T-cell (primary cell): ENCODE results near the gene RNF180. TPM values are rescaled to one million over a fixed set of nuclear protein-coding genes. Genes with fewer than 3 reads are reported as not detected.
A peak's percentile ranks its signal among the peaks of the same experiment; 100 is the strongest.

Experiments
- ATAC-seq, 4 experiments: fragments of 200-7000 bp in 3 of 4; fragments of 150-1000 bp in 1 of 4; cut with Tn5 transposase; replicated peaks in 1 of 4; 1 replicate in 3 of 4; 2 replicates in 1 of 4; pipeline ENCODE4 v1.10.0; 2021; ENCODE audit warnings: moderate library complexity in 3 of 4, mild to moderate bottlenecking in 2 of 4, moderate number of reproducible peaks in 1 of 4
- CTCF ChIA-PET, 2 donors: fragments of 300-600 bp; sonication (Branson Sonifier 250); formaldehyde crosslinking; loops; one replicate each; lab custom pipeline; 2022; ENCODE audit warnings: antibody characterized with exemption in 2 of 2; lab: Charles Lee
- POLR2A ChIA-PET, 2 donors: fragments of 300-600 bp; sonication (Branson Sonifier 250); formaldehyde crosslinking; loops; one replicate each; lab custom pipeline; 2022; ENCODE audit warnings: antibody characterized with exemption in 2 of 2; lab: Charles Lee
- DNase-seq, 35 experiments: peaks; one replicate each; pipeline versions ENCODE4 v3.0.0 to v3.0.0-alpha.2; 2013 to 2023
- H3K27ac ChIP-seq: one replicate; pipeline ENCODE4 v1.5.1; 2013; ENCODE audit warnings: low read length
- H3K27me3 ChIP-seq, 2 experiments: replicated peaks in 1 of 2; 1 replicate in 1 of 2; 2 replicates in 1 of 2; pipeline versions ENCODE4 v1.6.1 to v1.7.0; 2013; ENCODE audit warnings: low read length in 1 of 2, mixed read lengths in 1 of 2; ENCODE audit not compliant: control insufficient read depth in 2 of 2, insufficient read depth in 2 of 2; ENCODE audit errors: extremely low read depth in 1 of 2
- H3K36me3 ChIP-seq, 2 donors: 1 replicate in 1 of 2; 2 replicates in 1 of 2; pipeline versions ENCODE4 v1.6.1 to v1.7.0; 2013; ENCODE audit warnings: low read length in 1 of 2; ENCODE audit not compliant: control insufficient read depth in 2 of 2, insufficient read depth in 1 of 2; ENCODE audit errors: extremely low read depth in 1 of 2
- H3K4me1 ChIP-seq, 2 experiments: 1 replicate in 1 of 2; 2 replicates in 1 of 2; pipeline versions ENCODE4 v1.6.1 to v1.7.0; 2013; ENCODE audit warnings: low read length in 2 of 2, mixed read lengths in 1 of 2; ENCODE audit not compliant: insufficient read depth in 2 of 2, control insufficient read depth in 1 of 2; ENCODE audit errors: extremely low read depth in 1 of 2
- H3K4me3 ChIP-seq, 2 donors: 1 replicate in 1 of 2; 2 replicates in 1 of 2; pipeline versions ENCODE4 v1.5.1 to v1.7.0; 2013; ENCODE audit warnings: mild to moderate bottlenecking in 2 of 2, low read length in 1 of 2, moderate library complexity in 1 of 2; ENCODE audit not compliant: control insufficient read depth in 1 of 2; ENCODE audit errors: extremely low read depth in 1 of 2
- H3K9me3 ChIP-seq: 2 replicates; pipeline ENCODE4 v1.7.0; 2013
- H3K27ac Mint-ChIP-seq, 2 donors: one replicate each; pipeline ENCODE4 v1.8.0; 2020 to 2021; ENCODE audit warnings: mild to moderate bottlenecking in 2 of 2, mixed read lengths in 2 of 2
- H3K27me3 Mint-ChIP-seq, 2 donors: one replicate each; pipeline ENCODE4 v1.8.0; 2021 to 2022; ENCODE audit warnings: mixed read lengths in 2 of 2
- H3K36me3 Mint-ChIP-seq: one replicate; pipeline ENCODE4 v1.8.0; 2021; ENCODE audit warnings: mixed read lengths
- H3K4me1 Mint-ChIP-seq, 3 donors: one replicate each; pipeline ENCODE4 v1.8.0; 2020 to 2022; ENCODE audit warnings: mixed read lengths in 3 of 3, mild to moderate bottlenecking in 1 of 3
- H3K4me3 Mint-ChIP-seq, 3 donors: one replicate each; pipeline ENCODE4 v1.8.0; 2020 to 2022; ENCODE audit warnings: mild to moderate bottlenecking in 3 of 3, mixed read lengths in 3 of 3, moderate library complexity in 3 of 3
- H3K9me3 Mint-ChIP-seq, 3 donors: one replicate each; pipeline ENCODE4 v1.8.0; 2020 to 2022; ENCODE audit warnings: mixed read lengths in 3 of 3
- WGBS: methylation state at CpG from one replicate; pipeline ENCODE4 v1.1.5; 2013; ENCODE audit warnings: missing lambda C conversion rate; ENCODE audit not compliant: insufficient coverage; 5-methylcytosine and 5-hydroxymethylcytosine counted together
- total RNA-seq, 35 experiments: library from RNA in 6 of 35; stranded (reverse) in 6 of 35; fragments of 120-200 nt in 1 of 35; gene quantifications; one replicate each; pipeline versions ENCODE4 v1.2.1 to v1.2.4 and lab custom pipeline; 2013 to 2026

Gene RNF180, protein sequence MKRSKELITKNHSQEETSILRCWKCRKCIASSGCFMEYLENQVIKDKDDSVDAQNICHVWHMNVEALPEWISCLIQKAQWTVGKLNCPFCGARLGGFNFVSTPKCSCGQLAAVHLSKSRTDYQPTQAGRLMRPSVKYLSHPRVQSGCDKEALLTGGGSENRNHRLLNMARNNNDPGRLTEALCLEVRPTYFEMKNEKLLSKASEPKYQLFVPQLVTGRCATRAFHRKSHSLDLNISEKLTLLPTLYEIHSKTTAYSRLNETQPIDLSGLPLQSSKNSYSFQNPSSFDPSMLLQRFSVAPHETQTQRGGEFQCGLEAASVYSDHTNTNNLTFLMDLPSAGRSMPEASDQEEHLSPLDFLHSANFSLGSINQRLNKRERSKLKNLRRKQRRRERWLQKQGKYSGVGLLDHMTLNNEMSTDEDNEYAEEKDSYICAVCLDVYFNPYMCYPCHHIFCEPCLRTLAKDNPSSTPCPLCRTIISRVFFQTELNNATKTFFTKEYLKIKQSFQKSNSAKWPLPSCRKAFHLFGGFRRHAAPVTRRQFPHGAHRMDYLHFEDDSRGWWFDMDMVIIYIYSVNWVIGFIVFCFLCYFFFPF
- not detected for total RNA-seq
- not detected for total RNA-seq (2013)
- total RNA-seq (lab: John Stamatoyannopoulos, UW) = 0 to 0.12 (median 0) reads per million in 29 experiments

DNA sequence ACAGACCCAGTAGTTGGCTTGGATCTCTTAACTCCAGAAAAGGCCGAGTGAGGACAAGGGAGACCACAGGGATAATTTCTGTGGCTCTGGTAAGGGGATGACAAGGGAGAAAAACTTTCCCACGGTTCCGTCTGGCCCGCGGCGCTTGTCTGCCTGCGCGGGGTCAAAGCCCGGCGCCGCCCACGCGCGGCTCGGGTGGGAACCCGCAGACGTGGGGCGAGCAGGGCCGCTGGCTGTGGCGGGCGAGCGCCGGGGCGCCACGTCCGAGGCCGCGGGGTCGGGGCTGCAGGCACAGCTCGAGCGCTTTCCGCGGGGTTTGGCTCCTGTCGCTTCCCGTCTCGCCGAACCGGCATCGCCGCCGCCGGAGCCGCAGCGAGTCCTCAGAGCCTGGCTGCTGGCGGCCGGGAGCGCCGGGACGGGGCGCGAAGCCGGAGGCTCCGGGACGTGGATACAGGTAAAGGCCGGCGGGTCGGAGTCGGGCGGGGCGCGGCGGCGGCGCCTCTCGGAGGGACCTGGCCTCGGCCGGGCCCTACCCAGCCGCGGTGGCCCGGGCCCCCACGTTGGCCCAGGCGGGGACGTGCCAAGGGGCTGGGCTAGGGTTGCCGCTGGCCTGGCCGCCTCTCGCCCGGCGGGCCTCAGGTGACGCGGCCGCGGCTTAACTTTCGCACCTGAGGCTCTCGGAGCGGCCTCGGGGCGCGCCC is at the start of gene RNF180:
Gene RNF180, plus strand, starts transcription at position 344 of the 701 bp plus-strand sequence. CDS start 34,965 bp downstream, outside the sequence.
- CTCF ChIA-PET = no interaction called here
- Histone ChIP-seq H3K9me3 (no peaks in the 10 kb centered on the region), H3K27ac (no peak within 1 kb of the TSS), H3K4me1 (no peaks in the 10 kb centered on the region), H3K4me3 (no peak within 1 kb of the TSS), H3K36me3 (no peaks in the 10 kb centered on the region), H3K27me3 (peaks cover 7 to 12% of the 10 kb centered on the region in 2 experiments)
- no peak for DNase-seq
- ATAC-seq = peak in 1 of 4 experiments; percentile 13
- POLR2A ChIA-PET = no interaction called here
- 5% methylated on average over 81 of the region's 88 CpGs for WGBS
- no peak within 1 kb of the TSS for H3K27ac Mint-ChIP-seq
- H3K4me3 Mint-ChIP-seq = peak within 1 kb of the TSS in 2 of 3 donors; percentile 36 to 55
- peaks cover 0 to 8% (median 5%) of the 10 kb centered on the region in 3 donors for H3K4me1 Mint-ChIP-seq
- peaks cover 23 to 30% of the 10 kb centered on the region in 2 donors for H3K27me3 Mint-ChIP-seq
- H3K9me3 Mint-ChIP-seq = peaks cover 0 to 11% (median 6%) of the 10 kb centered on the region in 3 donors
- H3K36me3 Mint-ChIP-seq = no peaks in the 10 kb centered on the region

DNA sequence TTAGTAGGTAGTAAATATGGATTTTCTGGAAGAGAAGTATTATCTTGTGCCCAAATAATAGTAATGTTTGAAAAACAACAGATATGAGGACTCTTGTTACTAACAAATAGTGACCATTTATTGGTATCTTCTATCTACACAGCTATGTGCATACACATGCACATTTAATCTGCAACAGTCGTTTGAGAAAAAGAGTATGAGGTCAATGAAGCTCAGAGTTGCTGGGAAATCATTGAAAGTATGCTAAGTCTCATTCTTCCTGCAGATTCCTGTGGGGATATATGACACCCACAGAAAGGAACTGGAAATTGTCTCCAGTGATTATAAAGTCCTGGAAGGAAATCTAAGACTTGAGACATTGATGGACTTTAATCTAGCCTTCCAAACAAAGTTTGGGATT is 40.1 kb upstream of the RNF180 start:
- Mint-ChIP-seq H3K4me3 (no peak overlapping the region), H3K36me3 (no peaks in the 10 kb centered on the region), H3K9me3 (peaks cover 3 to 7% (median 4%) of the 10 kb centered on the region in 3 donors), H3K4me1 (no peaks in the 10 kb centered on the region), H3K27ac (no peak overlapping the region), H3K27me3 (no peaks in the 10 kb centered on the region)
- Histone ChIP-seq H3K27me3 (no peaks in the 10 kb centered on the region), H3K27ac (no peak overlapping the region), H3K36me3 (no peaks in the 10 kb centered on the region), H3K4me1 (no peaks in the 10 kb centered on the region), H3K9me3 (no peaks in the 10 kb centered on the region), H3K4me3 (no peak overlapping the region)
- CTCF ChIA-PET = no interaction called here
- ATAC-seq = no peak
- no CpG with 5 or more reads among the region's 1 CpG for whole genome bisulfite sequencing
- POLR2A ChIA-PET = no interaction called here
- no peak for DNase-seq

DNA sequence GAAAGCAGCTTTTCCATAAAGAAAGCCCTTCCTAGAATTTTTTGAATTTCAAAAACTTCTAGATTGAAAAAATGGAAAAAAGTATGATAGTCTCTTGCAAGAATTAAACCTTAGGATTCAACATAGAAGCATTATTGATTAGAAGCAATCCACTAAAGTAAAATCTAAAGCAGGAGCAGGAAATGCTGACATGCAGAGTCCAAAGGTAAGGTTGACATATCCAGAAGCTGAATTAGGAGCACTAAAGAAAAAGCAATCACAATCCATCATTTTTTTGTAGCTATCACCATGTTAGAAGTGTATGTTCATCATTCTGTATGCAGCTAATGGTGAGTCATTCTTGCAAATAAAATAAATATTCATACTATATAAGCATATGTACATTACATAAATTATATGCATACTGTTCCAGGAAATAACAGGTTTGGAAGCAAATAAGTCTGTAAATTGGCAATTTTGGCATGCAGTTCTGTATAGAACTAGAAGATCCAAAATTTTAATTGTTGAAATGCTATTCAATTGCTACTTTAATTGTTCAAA is 39.4 kb upstream of the RNF180 start:
- no peaks in the 10 kb centered on the region for H3K4me1 ChIP-seq
- peaks cover 3 to 7% (median 4%) of the 10 kb centered on the region in 3 donors for H3K9me3 Mint-ChIP-seq
- POLR2A ChIA-PET = no interaction called here

DNA sequence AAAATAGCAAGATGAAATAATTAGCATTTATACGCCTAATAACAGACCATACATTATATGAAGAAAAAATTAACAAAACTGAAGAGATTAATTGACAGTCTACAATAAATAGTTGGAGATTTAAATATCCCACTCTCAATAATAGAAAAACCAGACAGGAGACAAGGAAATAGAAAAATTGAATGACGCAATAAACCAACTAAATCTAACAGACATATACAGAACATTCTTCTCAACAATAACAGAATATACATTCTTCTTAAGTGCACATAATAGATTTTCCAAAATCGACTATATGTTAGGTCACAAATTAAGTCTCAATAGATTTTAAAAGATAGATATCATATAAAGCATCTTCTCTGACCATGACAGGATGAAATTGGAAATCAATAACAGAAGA is 25.6 kb upstream of the RNF180 start:
- peaks cover 4 to 15% (median 10%) of the 10 kb centered on the region in 3 donors for H3K9me3 Mint-ChIP-seq
- Histone ChIP-seq H3K27me3 (no peaks in the 10 kb centered on the region), H3K4me1 (no peaks in the 10 kb centered on the region), H3K4me3 (no peak overlapping the region), H3K36me3 (no peaks in the 10 kb centered on the region), H3K27ac (no peak overlapping the region), H3K9me3 (no peaks in the 10 kb centered on the region)
- H3K36me3 Mint-ChIP-seq = no peaks in the 10 kb centered on the region
- no CpG with 5 or more reads among the region's 3 CpGs for WGBS
- CTCF ChIA-PET = no interaction called here
- no peaks in the 10 kb centered on the region for H3K4me1 Mint-ChIP-seq
- ATAC-seq (no peak), DNase-seq (no peak)
- no peak overlapping the region for H3K27ac Mint-ChIP-seq
- POLR2A ChIA-PET = no interaction called here
- H3K4me3 Mint-ChIP-seq = no peak overlapping the region
- no peaks in the 10 kb centered on the region for H3K27me3 Mint-ChIP-seq

More for the DNA sequence above, 39.4 kb upstream of the RNF180 start:
- DNase-seq = no peak
- Histone ChIP-seq H3K9me3 (no peaks in the 10 kb centered on the region), H3K27ac (no peak overlapping the region), H3K27me3 (no peaks in the 10 kb centered on the region), H3K36me3 (no peaks in the 10 kb centered on the region), H3K4me3 (no peak overlapping the region)
- Mint-ChIP-seq H3K36me3 (no peaks in the 10 kb centered on the region), H3K4me1 (no peaks in the 10 kb centered on the region), H3K27me3 (no peaks in the 10 kb centered on the region), H3K27ac (no peak overlapping the region), H3K4me3 (no peak overlapping the region)
- ATAC-seq = no peak
- CTCF ChIA-PET = no interaction called here

DNA sequence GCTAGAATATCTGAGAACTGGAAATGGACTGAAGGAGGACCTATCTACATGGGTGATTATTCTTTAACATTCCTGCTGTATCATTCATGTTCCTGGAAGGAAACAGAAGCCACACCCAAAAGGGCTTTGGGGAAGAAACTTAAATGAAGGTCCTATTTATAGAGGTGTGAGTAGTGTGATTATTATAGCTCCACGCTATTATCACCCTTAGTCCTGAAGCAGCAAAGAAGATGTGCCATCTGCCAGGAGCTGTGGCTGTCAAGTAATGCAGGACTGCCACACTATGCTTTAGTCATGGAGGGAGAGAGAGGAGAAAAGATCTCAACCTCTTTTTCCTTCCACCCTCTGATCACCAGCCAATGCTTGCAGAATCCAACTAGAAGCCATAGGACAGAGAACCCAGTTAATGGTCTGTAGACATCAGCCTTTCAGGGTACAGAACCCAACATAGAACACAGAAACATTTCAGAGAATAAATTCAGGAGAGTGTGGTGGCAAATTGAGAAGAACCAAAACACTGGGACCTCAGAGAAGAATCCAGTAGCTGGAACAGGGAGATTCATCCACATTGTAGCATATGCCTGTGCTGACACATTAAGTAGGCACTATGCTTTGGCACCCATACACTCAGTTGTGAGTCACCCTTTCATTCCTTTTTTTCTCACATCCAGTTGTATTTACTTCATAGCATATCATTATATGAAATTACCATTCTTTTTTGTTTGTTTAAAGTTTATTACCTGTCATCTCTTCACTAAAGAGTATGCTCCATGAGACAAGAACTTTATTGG is 21.0 kb upstream of the RNF180 start:
- peaks cover 0 to 3% of the 10 kb centered on the region in 2 experiments for H3K27me3 ChIP-seq
- Mint-ChIP-seq H3K4me1 (no peaks in the 10 kb centered on the region), H3K9me3 (peaks cover 0 to 9% (median 0%) of the 10 kb centered on the region in 3 donors), H3K27ac (no peak overlapping the region), H3K4me3 (no peak overlapping the region), H3K36me3 (no peaks in the 10 kb centered on the region), H3K27me3 (no peaks in the 10 kb centered on the region)
- CTCF ChIA-PET = no interaction called here
- no peaks in the 10 kb centered on the region for H3K36me3 ChIP-seq
- H3K27ac ChIP-seq = no peak overlapping the region
- no peaks in the 10 kb centered on the region for H3K4me1 ChIP-seq
- POLR2A ChIA-PET = no interaction called here
- DNase-seq (no peak), ATAC-seq (no peak)
- no peaks in the 10 kb centered on the region for H3K9me3 ChIP-seq
- no CpG with 5 or more reads among the region's 1 CpG for WGBS
- H3K4me3 ChIP-seq = no peak overlapping the region
